GM19193 (cell line): Measurements from ENCODE around the gene ARID1B.

Source experiments
- POLR2A ChIP-seq: IDR thresholded peaks from 4 replicates; pipeline ENCODE4 v1.6.1; 2011; ENCODE audit not compliant: insufficient read depth, insufficient read length; ENCODE audit errors: extremely low read depth

Gene ARID1B

GRCh38 chr6:156865019-156865629 is 87.9 kb downstream of the ARID1B start:
- TF ChIP-seq POLR2A = no peak

- TF ChIP-seq POLR2A = no peak
Observed at GRCh38 chr6:156866220-156867015, 89.2 kb downstream of the ARID1B start.

GRCh38 chr6:156867121-156867520 is 89.9 kb downstream of the ARID1B start:
- TF ChIP-seq POLR2A = no peak

- TF ChIP-seq POLR2A = no peak
Observed at GRCh38 chr6:156868385-156868784, 91.2 kb downstream of the ARID1B start.

GRCh38 chr6:156869980-156870398 is 92.8 kb downstream of the ARID1B start:
- no peak for TF ChIP-seq POLR2A

GRCh38 chr6:156870924-156871539 is 93.9 kb downstream of the ARID1B start:
- TF ChIP-seq POLR2A = no peak

- no peak for TF ChIP-seq POLR2A
Observed at GRCh38 chr6:156872903-156873302, 95.7 kb downstream of the ARID1B start.

GRCh38 chr6:156873654-156874380 is 96.6 kb downstream of the ARID1B start:
- TF ChIP-seq POLR2A = no peak

- TF ChIP-seq POLR2A = no peak
Observed at GRCh38 chr6:156875062-156875461, 97.9 kb downstream of the ARID1B start.

GRCh38 chr6:156876302-156876701 is 99.1 kb downstream of the ARID1B start:
- TF ChIP-seq POLR2A = no peak

GRCh38 chr6:156877126-156877863 is 100.1 kb downstream of the ARID1B start:
- TF ChIP-seq POLR2A = no peak

GRCh38 chr6:156878681-156879080 is 101.5 kb downstream of the ARID1B start:
- no peak for TF ChIP-seq POLR2A

GRCh38 chr6:156879186-156879585 is 102.0 kb downstream of the ARID1B start:
- no peak for TF ChIP-seq POLR2A

GRCh38 chr6:156879591-156879990 is 102.4 kb downstream of the ARID1B start:
- no peak for TF ChIP-seq POLR2A

GRCh38 chr6:156880913-156881312 is 103.7 kb downstream of the ARID1B start:
- no peak for TF ChIP-seq POLR2A
